ENCODE measurements around the gene ZC3H10.

Gene ZC3H10

DNA sequence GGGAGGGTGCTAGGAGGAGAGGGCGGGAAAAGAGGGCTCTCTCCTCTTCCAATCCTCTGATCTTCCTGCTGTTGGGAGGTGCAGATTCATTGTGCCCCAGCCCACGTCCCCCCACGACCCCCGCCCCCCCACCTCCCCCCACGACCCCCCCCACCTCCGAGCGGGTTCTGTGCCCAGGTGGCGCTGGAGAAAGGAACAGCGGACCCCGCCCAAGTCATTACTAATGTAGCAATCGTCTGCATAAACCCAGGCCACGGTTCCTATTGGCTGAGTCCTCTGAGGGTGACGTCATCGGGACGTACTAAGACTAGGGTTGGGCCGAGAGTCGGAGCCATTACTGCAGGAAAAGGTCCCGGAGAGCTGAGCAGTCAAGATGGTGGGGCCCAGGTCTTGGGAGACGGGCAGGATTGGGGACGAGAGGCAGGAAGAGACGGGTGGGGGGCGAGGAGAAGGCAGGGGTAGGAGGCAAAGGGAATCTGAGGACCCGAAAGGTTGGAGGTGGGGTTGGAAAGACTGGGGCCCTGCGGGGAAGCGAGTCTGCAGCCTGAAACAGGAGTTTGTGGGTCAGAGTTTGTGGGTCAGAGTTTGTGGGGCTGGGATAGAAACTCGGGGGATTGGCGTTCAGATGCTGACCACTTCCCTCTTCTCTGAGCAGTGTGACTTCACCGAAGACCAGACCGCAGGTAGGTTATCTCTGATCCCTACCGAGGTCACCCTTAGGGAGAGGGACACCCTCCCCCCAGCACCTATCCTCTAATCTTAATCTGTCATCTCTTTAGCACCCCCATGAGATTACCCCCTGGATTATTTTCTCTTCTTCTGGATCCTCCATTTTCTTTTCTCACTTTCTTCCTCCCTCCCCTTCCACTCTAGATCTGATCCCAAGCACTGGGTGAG, 40.2 kb downstream of the ZC3H10 start, which contains the start of gene MYL6:
MYL6 (plus strand) TSS at position 331 of the 897 bp plus-strand sequence; CDS start at position 374, 43 bp downstream.
- Histone ChIP-seq H3K36me3 (peaks cover 63% of the 10 kb centered on the region), H3K4me1 (peaks cover 65% of the 10 kb centered on the region), H4K20me1 (peaks cover 46% of the 10 kb centered on the region), H3K9ac (peak within 1 kb of the TSS; percentile 98), H3K27ac (peak within 1 kb of the TSS; percentile 94), H3K4me2 (peak within 1 kb of the TSS; percentile 95), H3K4me3 (peak within 1 kb of the TSS; percentile 94), H3K27me3 (no peaks in the 10 kb centered on the region), H3K9me3 (no peaks in the 10 kb centered on the region)
- TF ChIP-seq Cebpa-rat (IDR thresholded peaks at IDR 0.05), result 0 out of 2 replicates have a peak, but pooled peaks have one; percentile 16

DNA sequence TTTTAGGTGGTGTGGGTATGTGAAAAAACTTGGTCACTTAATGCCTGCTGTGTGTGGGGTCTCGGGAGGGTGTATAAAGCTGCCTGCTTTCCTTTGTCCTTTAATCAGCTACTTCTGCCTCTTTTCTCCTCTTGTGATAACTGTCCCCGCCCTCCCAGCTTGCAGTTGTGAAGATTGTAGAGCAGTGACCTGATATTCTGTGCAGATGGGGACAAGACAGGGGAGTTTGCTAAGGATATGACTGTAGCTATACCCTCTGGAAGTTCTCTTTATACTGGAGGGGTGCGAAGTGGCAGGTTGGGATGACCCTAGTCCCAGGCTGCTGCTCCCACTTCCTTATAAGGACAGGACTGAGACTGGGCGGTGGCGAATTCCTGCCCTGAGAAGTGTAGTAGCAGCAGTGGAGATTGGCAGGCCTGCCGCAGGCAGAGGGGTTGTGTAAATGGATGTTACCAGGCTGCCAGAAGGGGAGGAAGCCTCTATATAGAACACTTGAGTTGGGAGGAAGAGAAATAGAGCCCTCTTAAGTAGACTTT, 40.9 kb downstream of the ZC3H10 start:
- Histone ChIP-seq H3K9me3 (no peaks in the 10 kb centered on the region), H3K27me3 (no peaks in the 10 kb centered on the region), H3K27ac (peak overlapping the region; percentile 93), H4K20me1 (peaks cover 53% of the 10 kb centered on the region), H3K4me3 (peak overlapping the region; percentile 94), H3K4me2 (peak overlapping the region; percentile 95), H3K9ac (peak overlapping the region; percentile 98), H3K36me3 (peaks cover 70% of the 10 kb centered on the region), H3K4me1 (peaks cover 58% of the 10 kb centered on the region)
- TF ChIP-seq Cebpa-rat (IDR thresholded peaks at IDR 0.05), result no peak

DNA sequence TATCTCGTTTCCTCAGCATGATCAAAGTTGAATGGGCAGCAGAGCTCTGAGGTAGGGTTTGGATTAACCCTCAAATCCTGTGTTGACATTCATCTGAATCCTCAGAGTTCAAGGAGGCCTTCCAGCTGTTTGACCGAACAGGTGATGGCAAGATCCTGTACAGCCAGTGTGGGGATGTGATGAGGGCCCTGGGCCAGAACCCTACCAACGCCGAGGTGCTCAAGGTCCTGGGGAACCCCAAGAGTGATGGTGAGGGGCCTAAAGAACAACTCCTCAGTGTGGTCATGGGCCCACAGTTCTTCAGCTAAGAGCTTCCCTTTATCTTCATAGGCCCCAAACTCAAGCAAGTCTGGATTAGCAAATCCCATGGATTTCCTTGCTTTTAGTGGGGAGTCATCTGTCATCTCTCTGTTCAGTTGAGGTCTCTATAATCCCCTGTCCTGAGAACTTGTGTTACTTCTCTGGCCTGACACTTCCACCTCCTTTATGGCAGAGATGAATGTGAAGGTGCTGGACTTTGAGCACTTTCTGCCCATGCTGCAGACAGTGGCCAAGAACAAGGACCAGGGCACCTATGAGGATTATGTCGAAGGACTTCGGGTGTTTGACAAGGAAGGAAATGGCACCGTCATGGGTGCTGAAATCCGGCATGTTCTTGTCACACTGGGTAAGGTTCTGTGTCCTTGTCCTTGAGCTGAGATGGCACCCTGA, 41.6 kb downstream of the ZC3H10 start:
- H3K9ac ChIP-seq, result peak overlapping the region; percentile 98
- peaks cover 70% of the 10 kb centered on the region for H3K36me3 ChIP-seq
- peak overlapping the region; percentile 95 for H3K4me2 ChIP-seq
- H3K27ac ChIP-seq, result peak overlapping the region; percentile 93
- no peaks in the 10 kb centered on the region for H3K27me3 ChIP-seq
- H3K9me3 ChIP-seq, result no peaks in the 10 kb centered on the region
- H3K4me3 ChIP-seq, result peak overlapping the region; percentile 94
- H4K20me1 ChIP-seq, result peaks cover 58% of the 10 kb centered on the region
- no peak for TF ChIP-seq Cebpa-rat (IDR thresholded peaks at IDR 0.05)
- H3K4me1 ChIP-seq, result peaks cover 52% of the 10 kb centered on the region

DNA sequence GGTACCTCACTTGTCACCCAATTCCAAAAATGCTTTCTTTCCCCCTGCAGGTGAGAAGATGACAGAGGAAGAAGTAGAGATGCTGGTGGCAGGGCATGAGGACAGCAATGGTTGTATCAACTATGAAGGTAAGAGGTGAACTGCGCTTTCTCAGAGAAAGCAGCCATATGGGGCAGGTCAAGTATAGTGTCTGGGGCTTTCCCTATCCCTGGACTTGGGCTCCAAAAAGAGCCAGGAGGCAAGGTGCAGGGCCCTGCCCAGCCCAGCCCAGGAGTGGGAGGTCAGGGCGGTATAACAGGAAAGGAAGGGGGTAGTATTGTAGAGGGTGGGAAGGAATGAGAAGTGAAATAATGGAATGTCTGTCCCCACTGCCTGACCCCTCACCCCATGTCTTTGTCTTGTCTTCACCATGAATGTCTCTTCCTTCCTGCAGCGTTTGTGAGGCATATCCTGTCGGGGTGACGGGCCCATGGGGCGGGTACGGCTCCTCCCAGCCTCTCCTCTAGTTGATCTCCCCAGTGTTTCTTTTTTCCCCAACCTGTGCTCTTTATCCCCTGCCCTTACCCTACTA, 42.2 kb downstream of the ZC3H10 start:
- Histone ChIP-seq H3K36me3 (peaks cover 70% of the 10 kb centered on the region), H3K4me2 (peak overlapping the region; percentile 95), H4K20me1 (peaks cover 64% of the 10 kb centered on the region), H3K9me3 (no peaks in the 10 kb centered on the region), H3K4me3 (peak overlapping the region; percentile 94), H3K4me1 (peaks cover 47% of the 10 kb centered on the region), H3K27me3 (no peaks in the 10 kb centered on the region), H3K27ac (peak overlapping the region; percentile 93), H3K9ac (peak overlapping the region; percentile 98)
- no peak for TF ChIP-seq Cebpa-rat (IDR thresholded peaks at IDR 0.05)

DNA sequence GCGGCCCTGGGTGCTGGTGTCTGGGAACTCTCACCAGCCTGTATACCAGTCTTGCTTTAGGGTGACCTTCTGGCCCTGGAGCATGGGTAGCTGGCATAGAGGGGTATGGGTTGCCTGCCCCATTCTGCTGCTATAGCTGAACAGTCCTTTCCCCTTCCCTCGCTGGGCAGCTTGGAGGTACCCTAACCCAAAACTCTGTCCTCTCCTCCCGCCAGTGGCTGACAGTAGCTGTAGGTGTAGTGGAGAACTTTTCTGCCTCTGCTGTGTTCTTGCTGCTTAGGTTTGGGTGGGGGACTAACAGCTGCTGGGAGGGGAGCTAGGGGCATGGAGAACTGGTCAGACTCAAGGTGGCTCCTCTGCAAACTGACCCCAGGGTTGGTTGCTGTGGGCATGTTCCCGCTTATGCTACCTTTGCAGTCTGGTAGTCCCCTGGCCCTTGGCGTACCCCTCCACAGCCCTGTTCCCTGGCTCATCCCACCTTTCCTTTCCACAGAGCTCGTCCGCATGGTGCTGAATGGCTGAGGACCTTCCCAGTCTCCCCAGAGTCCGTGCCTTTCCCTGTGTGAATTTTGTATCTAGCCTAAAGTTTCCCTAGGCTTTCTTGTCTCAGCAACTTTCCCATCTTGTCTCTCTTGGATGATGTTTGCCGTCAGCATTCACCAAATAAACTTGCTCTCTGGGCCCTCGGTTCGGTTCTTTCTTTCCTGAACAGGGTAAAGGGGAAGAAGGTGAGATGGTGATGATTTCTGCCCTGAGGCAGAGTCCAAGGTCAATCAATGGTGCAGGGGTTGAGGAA, 43.0 kb downstream of the ZC3H10 start:
- Histone ChIP-seq H3K9me3 (no peaks in the 10 kb centered on the region), H3K4me2 (peak overlapping the region; percentile 95), H3K27ac (peak overlapping the region; percentile 93), H4K20me1 (peaks cover 67% of the 10 kb centered on the region), H3K27me3 (no peaks in the 10 kb centered on the region), H3K36me3 (peaks cover 70% of the 10 kb centered on the region), H3K4me1 (peaks cover 39% of the 10 kb centered on the region), H3K9ac (peak overlapping the region; percentile 98), H3K4me3 (peak overlapping the region; percentile 94)
- TF ChIP-seq Cebpa-rat (IDR thresholded peaks at IDR 0.05), result no peak

DNA sequence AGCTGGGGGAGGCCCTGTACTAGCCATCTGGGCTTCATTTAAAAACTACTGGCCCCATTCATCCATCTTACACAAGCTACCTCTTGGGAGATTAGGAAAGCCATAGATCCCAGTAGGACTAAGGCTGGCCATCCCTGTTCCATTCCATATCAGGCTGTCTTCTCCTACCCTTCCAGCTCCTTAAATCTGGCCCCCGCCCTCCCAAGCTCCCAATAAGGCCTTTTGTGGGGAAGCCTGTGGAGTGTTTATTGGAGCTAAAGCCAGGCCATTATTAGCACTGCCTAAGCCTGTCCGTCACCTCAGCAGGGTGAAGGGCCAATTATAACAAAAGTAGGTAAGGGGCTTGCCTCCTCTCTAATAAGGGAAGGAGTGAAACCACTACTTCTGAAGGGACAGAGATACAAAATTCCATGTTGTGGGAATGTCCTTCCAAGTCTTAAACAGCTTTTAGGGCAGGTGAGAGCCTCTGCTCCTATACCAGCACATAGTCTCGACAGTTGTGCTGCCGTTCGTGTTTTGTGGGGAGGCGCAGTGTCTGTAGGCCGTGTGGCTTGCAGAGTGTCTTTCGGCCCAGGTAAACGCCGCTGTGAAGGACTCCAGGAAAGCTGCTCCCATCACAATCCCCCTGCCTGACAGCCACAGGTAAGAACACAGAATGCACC, 43.8 kb downstream of the ZC3H10 start:
- TF ChIP-seq Cebpa-rat (IDR thresholded peaks at IDR 0.05), result no peak
- 0 out of 2 replicates have a peak overlapping the region, but pooled peaks have one; percentile 18 for H3K27ac ChIP-seq
- H3K27me3 ChIP-seq, result no peaks in the 10 kb centered on the region
- peak overlapping the region; percentile 95 for H3K4me2 ChIP-seq
- H3K4me1 ChIP-seq, result peaks cover 32% of the 10 kb centered on the region
- H3K9ac ChIP-seq, result peak overlapping the region; percentile 98; the same call in 1 of the 2 replicates
- H3K4me3 ChIP-seq, result no peak overlapping the region
- peaks cover 67% of the 10 kb centered on the region for H4K20me1 ChIP-seq
- H3K9me3 ChIP-seq, result no peaks in the 10 kb centered on the region
- peaks cover 77% of the 10 kb centered on the region for H3K36me3 ChIP-seq

DNA sequence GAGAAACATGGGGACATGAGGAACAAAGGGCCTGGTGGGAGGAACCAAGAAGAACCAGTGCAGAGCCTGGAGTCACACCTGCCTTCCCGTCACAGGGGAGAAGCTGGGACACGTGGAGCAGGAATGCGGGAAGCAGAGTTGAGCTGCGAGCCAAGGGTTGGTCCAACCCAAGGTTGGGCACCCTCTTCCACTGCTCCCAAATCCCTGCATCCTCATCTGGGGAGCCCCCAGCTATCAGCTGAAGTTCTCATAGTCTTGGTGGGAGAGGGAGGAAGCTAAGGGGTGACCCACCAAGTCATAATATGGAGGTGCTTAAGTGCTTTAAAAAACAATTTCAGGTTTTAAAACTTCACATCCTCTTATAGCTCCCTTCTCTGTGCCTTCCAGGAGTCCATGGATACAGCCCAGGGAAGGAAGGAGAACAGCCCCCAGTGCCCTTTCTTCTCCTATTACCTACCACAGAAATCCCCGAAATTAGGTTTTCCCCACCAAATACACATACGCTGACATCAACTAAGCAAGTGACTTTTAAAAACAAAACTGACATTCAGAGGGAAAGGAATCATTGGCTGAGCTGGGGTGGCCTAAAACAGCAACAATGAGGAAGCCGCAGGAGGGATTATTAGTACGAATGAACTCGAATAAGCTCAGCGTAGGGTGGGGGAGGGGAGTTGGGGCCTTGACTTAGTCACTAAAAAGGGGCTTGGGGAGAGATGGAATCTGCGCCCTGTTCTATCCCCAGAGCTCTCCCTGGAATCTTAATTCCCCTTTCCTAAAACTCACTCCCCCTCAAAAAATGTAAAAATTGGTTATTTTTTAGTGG, 44.6 kb downstream of the ZC3H10 start:
- TF ChIP-seq Cebpa-rat (IDR thresholded peaks at IDR 0.05), result no peak
- Histone ChIP-seq H3K4me3 (no peak overlapping the region), H3K36me3 (peaks cover 86% of the 10 kb centered on the region), H3K27me3 (no peaks in the 10 kb centered on the region), H4K20me1 (peaks cover 67% of the 10 kb centered on the region), H3K4me2 (no peak overlapping the region), H3K9me3 (no peaks in the 10 kb centered on the region), H3K4me1 (peaks cover 29% of the 10 kb centered on the region), H3K9ac (0 out of 2 replicates have a peak overlapping the region, but pooled peaks have one; percentile 1), H3K27ac (no peak overlapping the region)

Measured in BLaER1 (cell line).